HG03039 (cell line): ENCODE results near the gene SPECC1L.
A peak's percentile ranks its signal among the peaks of the same experiment; 100 is the strongest.
"Not testable (repeated sequence)": the region's sequence is repeated elsewhere in the genome, so short reads cannot be mapped to it uniquely, and the experiment has no call there.

Experiments
- ATAC-seq: cut with Tn5 transposase; IDR thresholded peaks from one replicate; pipeline ENCODE4 v1.9.1; 2021; ENCODE audit warnings: mild to moderate bottlenecking, moderate library complexity; ENCODE audit not compliant: unreplicated experiment

SPECC1L gene, protein sequence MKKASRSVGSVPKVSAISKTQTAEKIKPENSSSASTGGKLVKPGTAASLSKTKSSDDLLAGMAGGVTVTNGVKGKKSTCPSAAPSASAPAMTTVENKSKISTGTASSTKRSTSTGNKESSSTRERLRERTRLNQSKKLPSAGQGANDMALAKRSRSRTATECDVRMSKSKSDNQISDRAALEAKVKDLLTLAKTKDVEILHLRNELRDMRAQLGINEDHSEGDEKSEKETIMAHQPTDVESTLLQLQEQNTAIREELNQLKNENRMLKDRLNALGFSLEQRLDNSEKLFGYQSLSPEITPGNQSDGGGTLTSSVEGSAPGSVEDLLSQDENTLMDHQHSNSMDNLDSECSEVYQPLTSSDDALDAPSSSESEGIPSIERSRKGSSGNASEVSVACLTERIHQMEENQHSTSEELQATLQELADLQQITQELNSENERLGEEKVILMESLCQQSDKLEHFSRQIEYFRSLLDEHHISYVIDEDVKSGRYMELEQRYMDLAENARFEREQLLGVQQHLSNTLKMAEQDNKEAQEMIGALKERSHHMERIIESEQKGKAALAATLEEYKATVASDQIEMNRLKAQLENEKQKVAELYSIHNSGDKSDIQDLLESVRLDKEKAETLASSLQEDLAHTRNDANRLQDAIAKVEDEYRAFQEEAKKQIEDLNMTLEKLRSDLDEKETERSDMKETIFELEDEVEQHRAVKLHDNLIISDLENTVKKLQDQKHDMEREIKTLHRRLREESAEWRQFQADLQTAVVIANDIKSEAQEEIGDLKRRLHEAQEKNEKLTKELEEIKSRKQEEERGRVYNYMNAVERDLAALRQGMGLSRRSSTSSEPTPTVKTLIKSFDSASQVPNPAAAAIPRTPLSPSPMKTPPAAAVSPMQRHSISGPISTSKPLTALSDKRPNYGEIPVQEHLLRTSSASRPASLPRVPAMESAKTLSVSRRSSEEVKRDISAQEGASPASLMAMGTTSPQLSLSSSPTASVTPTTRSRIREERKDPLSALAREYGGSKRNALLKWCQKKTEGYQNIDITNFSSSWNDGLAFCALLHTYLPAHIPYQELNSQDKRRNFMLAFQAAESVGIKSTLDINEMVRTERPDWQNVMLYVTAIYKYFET

DNA sequence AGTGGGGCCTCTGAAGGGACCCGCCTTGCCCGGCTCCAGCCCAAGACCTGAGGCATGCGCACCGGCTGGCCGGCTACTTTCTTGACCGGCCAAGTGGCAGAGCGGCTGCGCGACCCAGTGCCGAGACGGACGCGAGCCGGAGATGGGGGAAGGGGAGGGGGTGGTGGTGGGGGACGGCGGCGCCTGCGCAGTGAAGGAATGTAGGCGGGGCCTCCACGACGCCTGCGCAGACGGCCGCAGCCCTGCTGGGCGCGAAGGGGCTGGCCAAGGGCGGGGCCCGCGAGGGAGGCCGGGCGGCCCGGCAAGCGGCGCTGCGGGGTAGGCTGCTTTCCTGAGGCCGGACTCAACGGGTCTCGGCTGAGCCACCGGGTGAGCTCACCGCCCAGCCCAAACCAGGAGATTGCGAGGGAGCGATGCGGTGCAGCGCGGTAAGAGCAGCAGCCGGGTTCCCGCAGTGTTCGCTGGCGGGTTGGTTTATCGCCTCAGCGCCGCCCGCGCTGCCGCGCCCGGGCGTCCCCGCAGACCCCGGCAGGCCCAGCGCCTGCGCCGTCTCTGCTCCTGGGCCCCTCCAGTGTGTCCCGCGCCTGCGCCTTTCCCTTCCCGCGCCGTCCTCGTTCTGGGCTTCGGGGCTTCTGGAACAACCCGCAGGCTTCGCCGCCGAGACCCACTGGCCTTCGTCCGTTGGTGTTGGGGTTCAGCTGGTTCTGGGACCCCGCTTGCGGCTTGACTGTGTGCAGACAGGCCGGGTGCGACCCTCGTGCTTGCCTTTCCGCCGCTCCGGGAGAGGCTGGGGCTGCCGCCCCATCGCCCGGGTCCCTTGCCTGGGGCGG lies at the start of gene SPECC1L:
Gene SPECC1L (plus strand): TSS at position 276 of the 830 bp plus-strand sequence. CDS start 31,401 bp downstream, outside the sequence.
- ATAC-seq: peak; percentile 84

DNA sequence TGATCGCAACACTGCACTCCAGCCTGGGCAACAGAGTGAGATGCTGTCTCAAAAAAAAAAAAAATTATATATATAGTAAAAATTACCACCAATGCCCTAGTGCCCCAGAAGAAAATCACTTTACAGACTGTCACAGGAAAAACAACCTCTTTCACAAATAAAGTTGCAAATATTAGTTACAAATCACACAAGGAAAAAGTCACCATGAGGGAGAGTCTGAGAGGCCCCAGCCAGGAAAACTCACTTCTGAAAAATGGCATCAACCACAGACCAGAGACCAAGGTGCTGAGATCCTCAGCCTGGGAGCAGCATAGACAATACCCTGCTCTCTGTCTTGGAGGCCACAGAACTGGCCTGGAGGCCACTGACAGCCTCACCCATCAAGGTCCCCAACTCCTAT lies 46.2 kb upstream of the SPECC1L start:
- no peak for ATAC-seq

DNA sequence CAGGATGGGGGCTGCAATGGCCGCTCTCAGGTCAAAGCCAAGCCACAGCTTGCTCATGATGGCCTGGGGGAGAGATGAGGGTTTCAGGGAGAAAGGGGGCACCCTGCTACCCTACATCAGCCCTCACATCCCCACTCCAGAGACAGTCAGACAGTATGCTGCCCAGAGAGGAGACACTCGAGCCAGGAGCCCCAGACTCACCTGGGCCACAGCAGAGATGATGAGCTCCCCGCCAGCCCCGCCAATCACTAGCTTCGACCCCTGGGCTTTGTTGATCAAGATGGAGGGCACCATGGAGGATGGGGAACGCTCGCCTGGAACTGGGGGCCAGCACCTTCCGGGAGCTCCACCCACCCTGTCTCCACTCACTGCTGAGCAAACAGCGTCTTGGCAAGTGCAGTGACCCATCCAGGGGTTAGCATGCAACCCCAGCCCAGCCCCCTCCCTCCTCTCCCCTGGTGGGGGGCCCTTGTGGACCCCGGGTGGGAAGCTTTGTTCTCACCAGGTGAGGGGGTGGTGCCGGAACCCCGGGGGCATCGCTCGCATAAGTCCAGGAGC lies 45.5 kb upstream of the SPECC1L start:
- no peak for ATAC-seq

DNA sequence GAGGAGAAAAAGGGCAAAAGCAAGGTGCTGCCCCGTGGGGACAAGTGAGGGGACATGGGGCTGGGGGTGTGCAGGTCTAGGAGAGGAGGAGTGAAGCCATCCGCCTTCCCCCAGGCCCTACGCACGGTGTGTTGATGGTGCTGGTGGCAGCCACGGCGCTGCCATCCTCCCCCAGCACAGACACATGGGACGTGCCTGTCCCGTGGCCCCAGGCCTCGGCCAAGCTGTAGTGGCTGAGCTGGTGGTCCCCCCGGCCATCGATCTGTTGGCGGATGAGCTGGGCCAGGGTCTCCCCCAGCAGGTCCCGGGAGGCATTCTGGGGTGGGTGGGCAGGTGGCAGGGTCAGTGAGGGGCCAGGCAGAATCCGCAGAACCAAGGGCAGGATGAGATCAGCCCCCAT lies 44.7 kb upstream of the SPECC1L start:
- ATAC-seq: no peak

DNA sequence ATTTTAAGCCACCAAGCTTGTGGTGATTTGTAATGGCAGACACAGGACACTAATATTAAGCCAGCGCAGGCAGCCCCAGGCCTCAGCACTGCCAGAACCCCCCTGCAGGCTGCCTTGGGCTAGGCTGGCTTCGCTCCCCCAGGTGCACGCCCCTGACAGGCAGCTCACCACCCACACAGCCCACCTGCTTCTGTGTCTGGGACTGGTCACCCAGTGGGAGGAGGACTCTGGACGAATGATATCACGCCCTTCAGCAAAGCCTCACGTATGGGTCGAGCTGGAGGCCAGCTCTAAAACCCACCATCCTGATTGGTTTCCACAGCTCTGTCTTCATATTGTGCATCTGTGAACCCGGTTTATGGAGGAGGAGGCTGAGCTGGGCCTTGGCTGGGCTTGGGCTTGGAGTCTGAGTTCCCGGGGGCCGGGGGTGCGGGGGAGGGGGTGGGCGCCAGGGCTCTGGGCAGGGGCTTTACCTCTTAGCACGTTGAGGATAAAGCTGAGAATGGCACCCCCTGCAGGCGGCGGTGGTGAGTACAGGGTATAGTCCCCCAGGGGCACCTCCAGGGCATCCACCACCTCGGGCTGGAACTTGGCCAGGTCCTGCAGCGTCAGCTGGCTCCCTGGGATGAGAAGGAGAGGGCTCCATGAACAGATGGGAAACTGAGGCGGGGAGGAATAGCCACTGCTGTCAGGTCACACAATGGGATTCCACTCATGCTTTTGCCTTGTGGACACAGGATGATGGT lies 39.5 kb upstream of the SPECC1L start:
- no peak for ATAC-seq

DNA sequence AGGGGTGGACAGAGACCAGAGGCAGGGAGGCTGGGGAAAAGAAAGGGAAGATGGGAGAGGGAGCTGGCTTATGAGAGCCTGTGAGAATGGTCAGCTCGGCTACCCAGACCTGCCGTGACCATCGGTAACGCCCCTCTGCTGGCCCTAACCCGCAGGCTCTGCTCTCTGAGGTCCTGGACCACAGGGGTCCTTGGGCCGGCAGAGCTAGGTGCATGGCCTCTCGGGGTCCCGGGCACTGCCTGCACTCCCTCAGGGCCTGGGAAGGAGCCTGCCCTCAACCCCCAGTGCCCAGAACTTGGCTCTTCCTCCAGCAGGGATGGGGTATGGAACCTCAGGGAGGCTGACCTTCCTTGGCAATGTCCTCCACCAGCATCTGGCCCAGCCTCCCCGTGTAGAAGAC lies 38.9 kb upstream of the SPECC1L start:
- no peak for ATAC-seq

DNA sequence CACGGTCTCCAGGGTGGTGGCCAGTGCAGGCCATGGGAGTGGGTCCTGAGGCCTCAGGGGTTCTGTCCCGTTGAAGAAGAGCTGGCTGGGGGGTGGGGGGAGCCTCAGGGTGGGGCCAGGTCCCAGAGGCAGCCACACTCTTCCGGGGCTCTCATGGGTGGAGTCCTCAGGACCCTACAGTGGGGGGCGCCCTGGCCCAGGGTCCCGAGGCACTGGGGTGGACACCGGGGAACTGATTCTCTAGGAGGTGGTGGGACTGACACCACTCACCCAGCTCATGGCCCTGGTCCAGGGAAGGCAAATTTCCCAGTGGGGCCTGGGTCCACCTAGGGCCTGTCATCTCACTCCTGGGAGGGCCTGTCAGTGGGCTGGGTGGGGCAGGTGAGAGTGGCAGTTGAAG lies 38.5 kb upstream of the SPECC1L start:
- no peak for ATAC-seq

DNA sequence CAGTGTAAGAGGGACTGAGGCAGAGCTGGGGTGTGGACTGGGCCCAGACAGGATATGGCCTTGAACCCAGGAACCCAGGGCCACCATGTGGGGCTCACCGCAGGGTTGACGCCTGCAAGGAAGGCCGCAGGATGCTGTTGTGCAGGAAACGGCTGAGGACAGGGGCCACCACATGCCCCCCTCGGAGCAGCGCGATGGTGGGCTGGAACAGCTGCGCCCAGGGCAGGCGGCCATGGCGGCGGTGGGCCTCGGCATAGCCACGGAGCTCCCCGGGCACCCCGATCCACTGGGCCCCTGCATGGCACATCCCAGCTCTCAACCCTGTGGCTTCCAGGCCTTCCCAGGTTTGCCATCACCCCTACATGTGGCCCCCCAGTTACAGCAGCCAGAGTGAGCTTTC lies 37.9 kb upstream of the SPECC1L start:
- ATAC-seq: no peak

DNA sequence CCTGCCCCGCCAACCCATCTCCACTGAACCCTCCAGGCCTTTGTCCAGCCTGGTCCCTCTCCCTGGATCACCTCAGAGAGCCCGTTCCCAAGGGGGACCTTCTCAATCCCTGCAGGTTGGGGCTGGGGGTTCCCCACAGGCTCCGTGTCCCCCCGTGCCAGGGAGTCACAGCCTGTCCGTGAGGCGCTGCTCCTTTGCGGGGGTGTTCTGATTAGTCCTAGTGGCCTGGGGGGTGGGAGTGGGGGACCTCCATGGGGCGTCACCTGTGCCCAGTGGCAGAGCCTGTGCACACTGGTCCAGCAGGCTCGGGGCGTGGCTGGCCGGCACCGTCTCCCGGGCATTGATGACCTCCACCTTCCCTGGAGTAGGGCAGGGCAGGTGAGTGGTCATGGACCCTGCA lies 37.4 kb upstream of the SPECC1L start:
- ATAC-seq: no peak

DNA sequence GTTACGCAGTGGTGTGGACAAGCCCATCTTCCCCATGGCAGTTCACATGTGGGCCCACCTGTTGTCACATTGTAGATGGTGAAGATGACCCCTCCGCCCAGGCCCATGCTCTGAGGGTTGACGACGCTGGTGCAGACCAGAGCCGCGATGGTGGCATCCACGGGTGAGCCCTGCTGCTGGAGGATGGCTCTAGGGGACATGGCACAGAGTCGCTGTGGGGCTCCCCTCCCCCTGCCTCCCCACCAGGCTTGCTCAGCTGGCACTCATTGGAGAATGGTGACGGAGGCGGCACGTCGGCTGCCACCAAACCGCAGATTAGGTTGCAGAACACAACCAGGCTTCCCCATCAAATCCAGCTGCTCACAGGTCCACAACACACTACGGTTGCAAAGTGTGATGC lies 36.8 kb upstream of the SPECC1L start:
- ATAC-seq: no peak

DNA sequence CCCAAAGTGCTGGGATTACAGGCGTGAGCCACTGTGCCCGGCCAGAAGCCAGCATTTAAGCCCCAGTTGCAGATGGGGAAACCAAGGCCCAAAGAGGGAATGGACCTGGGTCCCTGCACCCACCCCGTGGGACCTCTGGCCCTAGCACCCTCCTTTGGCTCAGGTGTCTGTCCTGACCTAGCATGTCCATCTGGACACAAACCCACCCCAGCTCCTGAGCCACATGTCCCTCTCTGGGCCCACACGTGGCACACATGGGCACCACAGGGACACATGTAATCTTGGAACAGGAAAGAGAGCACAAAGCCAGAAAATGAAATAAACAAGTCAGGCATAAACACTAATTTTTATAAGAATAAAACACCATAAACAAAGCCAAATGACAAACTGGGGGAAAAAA lies 35.3 kb upstream of the SPECC1L start:
- ATAC-seq: no peak

DNA sequence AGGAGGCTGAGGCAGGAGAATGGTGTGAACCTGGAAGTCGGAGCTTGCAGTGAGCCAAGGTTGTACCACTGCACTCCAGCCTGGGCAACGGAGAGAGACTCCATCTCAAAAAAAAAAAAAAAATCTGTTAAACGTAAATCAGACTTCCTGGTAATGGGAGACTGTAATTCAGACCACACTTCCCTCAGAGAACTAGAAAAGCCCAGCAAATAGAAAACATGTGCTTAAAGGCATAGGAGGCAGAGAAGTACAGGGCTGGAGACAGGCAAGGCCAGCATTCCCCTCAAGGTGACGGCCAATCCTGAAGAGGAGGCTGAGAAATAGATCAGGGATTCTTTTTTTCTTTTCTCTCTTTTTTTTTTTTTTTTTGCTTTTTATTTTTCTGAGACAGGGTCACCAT lies 34.0 kb upstream of the SPECC1L start:
- ATAC-seq: no peak

DNA sequence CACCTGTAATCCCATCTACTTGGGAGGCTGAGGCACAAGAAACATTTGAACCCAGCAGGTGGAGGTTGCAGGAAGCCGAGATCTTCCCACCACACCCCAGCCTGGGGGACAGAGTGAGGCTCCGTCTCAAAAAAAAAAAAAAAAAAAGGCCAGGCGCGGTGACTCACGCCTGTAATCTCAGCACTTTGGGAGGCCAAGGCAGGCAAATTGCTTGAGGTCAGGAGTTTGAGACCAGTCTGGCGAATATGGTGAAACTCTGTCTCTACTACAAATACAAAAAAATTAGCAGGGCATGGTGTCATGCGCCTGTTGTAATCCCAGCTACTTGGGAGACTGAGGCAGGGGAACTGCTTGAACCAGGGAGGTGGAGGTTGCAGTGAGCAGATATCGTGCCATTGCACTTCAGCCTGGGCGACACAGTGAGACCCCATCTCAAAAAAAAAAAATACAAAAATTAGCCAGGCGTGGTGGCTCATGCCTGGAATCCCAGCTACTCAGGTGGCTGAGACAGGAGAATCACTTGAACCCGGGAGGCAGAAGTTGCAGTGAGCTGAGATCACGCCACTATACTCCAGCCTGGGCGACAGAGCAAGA lies 32.4 kb upstream of the SPECC1L start:
- ATAC-seq: not testable (repeated sequence)

DNA sequence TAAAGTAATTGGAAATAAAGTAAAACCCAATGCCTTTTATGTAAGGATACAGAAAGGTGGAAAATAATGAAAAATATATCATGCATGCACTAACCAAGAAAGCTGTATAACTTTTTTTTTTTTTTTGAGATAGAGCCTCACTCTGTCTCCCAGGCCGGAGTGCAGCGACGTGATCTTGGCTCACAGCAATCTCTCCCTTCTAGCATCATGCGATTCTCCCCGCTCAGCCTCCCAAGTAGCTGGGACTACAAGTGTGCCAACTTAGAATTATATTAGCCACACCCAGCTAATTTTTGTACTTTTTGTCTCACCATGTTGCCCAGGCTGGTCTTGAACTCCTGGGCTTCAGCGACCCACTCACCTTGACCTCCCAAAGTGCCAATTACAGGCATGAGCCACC lies 30.2 kb upstream of the SPECC1L start:
- ATAC-seq: no peak

DNA sequence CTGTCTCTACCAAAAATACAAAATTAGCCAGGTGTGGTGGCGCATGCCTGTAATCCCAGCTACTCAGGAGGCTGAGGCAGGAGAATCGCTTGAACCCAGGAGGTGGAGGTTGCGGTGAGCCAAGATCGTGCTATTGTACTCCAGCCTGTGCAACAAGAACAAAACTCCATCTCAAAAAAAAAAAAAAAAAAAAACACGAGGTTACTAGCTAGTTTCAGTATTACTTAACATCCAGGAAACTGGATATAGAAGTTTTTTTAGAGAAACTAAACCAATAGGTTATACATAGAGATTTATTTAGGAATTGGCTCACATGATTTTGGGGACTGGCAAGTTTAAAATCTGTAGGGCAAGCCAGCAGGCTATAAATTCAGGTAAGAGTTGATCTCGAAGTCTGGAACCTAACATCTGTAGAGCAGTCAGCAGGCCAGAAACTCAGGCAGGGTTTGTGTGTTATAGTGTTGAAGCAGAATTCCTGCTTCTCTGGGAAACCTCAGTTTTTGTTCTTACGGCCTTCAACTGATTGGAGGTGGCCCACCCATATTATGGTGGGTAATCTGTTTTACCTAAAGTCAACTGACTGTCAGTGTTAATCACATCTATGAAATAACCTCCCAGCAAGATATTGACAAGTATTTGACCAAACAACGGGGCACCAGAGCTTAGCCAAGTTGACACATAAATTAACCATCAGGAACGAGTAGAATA lies 29.5 kb upstream of the SPECC1L start:
- not testable (repeated sequence) for ATAC-seq

DNA sequence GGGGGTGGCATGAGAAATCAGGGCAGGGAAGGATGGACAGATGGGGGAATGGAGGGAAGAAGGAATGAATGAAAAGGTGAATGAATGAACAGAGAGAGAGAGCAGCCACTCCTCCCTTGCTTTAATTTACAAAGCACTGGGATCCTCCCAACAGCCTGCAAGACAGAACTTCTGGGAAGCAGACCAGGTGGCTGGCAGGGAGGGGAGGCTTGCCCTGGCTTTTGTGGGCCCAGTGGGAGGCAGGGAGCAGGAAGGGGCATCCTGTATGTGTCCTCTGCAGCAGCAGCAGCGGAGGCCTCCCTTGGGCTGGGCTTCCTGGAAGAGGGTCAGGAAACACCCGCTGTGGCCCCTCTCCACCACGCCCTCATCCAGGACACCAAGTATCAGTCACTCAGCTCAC lies 27.2 kb upstream of the SPECC1L start:
- not testable (repeated sequence) for ATAC-seq

DNA sequence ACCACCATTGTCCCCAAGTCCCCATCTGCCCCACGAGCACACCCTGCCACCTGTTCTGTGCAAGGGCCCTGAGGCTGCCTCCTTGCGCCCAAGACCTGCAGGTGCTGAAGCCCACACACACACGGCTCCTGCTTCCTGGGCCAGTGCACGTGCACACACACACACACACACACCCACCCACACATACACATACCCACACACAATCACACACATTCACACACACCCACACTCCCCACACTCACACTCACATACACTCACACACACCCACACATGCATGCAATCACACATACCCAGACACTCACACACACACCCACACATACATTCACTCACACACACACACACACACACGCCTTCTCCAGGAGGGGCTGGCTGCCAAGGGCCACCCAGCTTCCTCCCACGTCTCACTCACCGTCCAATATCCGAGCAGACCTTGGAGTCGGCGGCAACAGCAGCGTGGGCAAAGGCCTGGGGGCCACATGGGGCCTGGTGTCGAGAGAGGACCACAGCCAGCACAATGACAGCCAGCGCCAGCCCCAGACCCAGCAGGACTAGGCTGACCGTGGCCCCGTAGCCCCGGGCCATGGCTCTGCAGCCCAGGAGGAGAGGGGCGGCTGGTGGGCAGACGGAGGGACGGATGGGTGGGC lies 26.4 kb upstream of the SPECC1L start:
- no peak for ATAC-seq

DNA sequence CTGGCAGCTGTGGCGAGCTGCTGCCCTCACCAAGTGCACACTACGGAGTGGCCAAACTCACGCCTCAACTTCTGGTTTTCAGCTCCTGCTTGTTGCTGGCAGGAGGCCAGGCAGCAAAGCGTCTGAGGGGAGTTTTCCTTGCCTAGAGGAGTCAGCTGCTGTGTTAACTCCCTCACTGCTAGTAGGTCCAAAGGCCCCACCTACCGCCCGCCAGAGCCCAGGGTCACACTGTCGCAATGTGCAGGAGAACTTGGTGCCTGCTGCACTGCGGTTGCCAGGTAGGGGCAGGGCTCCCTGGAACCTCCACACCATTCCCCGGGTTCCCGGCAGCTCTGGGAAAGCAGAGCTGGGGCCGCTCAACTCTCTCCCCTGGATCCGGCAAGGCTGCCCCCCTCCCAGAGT lies 25.6 kb upstream of the SPECC1L start, which contains the start of gene GGT5:
Gene GGT5 (minus strand): TSS at position 53 of the 402 bp plus-strand sequence. CDS start 357 bp downstream, outside the sequence.
- not testable (repeated sequence) for ATAC-seq
